IMR-90 (cell line): Measurements from ENCODE around the gene GPR137. TPM values are rescaled to one million over a fixed set of nuclear protein-coding genes. Genes with fewer than 3 reads are reported as not detected.

Experiments
- ATAC-seq: fragments of 200-7000 bp; cut with Tn5 transposase; 2 replicates; pipeline ENCODE4 v1.9.1; 2020; ENCODE audit warnings: low read depth, mild to moderate bottlenecking, moderate library complexity
- BruUV-seq: library from RNA; stranded (reverse); fragments of 400-500 nt; replicated peaks from 2 replicates; lab custom pipeline; 2021; lab: Mats Ljungman, UMichigan
- CTCF ChIA-PET: fragments of 300-600 bp; formaldehyde crosslinking; extraction: SDS; loops from one replicate; lab custom pipeline; 2021; ENCODE audit warnings: antibody characterized with exemption; lab: Yijun Ruan, JAX
- POLR2A ChIA-PET: fragments of 300-600 bp; sonication (Branson Sonifier 250); formaldehyde crosslinking; loops from one replicate; lab custom pipeline; 2022; ENCODE audit warnings: antibody characterized with exemption; ENCODE audit not compliant: unreplicated experiment; lab: Charles Lee
- DNase-seq: peaks from one replicate; pipeline ENCODE4 v3.0.0; 2013
- H2AFZ ChIP-seq: replicated peaks from 2 replicates; pipeline ENCODE3; 2013; ENCODE audit warnings: low read length, mild to moderate bottlenecking; ENCODE audit not compliant: poor library complexity
- H2AK5ac ChIP-seq: 2 replicates; pipeline ENCODE4 v1.6.1; 2013; ENCODE audit warnings: low read depth, low read length, inconsistent platforms
- H2AK9ac ChIP-seq: replicated peaks from 2 replicates; pipeline ENCODE3; 2013; ENCODE audit warnings: mild to moderate bottlenecking, low read depth, low read length, moderate library complexity; ENCODE audit not compliant: poor library complexity
- H2BK120ac ChIP-seq: 2 replicates; pipeline ENCODE4 v1.6.1; 2013; ENCODE audit warnings: low read depth, low read length, inconsistent platforms
- H2BK15ac ChIP-seq: 3 replicates; pipeline ENCODE4 v1.6.1; 2013; ENCODE audit warnings: low read depth, low read length, inconsistent platforms
- H2BK20ac ChIP-seq: 2 replicates; pipeline ENCODE4 v1.6.1; 2013; ENCODE audit warnings: low read depth, mild to moderate bottlenecking, inconsistent platforms, low read length, moderate library complexity
- H2BK5ac ChIP-seq: 2 replicates; pipeline ENCODE4 v1.6.1; 2013; ENCODE audit warnings: mild to moderate bottlenecking, low read depth, low read length, inconsistent platforms; ENCODE audit not compliant: poor library complexity, severe bottlenecking
- H3K14ac ChIP-seq: replicated peaks from 2 replicates; pipeline ENCODE4 v1.6.1; 2013; ENCODE audit warnings: low read depth, low read length, inconsistent platforms
- H3K18ac ChIP-seq: 2 replicates; pipeline ENCODE4 v1.6.1; 2013; ENCODE audit warnings: low read depth, low read length, control low read depth
- H3K23ac ChIP-seq: 2 replicates; pipeline ENCODE4 v1.6.1; 2013; ENCODE audit warnings: low read depth, low read length, inconsistent platforms
- H3K27ac ChIP-seq: 2 replicates; pipeline ENCODE4 v1.5.1; 2013; ENCODE audit warnings: mild to moderate bottlenecking, control low read depth, low read length; ENCODE audit not compliant: insufficient read depth
- H3K27me3 ChIP-seq: 2 replicates; pipeline ENCODE4 v1.6.1; 2013; ENCODE audit warnings: low read length; ENCODE audit not compliant: control insufficient read depth, insufficient read depth
- H3K36me3 ChIP-seq: 2 replicates; pipeline ENCODE4 v1.6.1; 2013; ENCODE audit warnings: low read length, mixed read lengths; ENCODE audit not compliant: control insufficient read depth, insufficient read depth
- H3K4ac ChIP-seq: 2 replicates; pipeline ENCODE4 v1.6.1; 2013; ENCODE audit warnings: low read depth, low read length, inconsistent platforms
- H3K4me1 ChIP-seq: 2 replicates; pipeline ENCODE4 v1.6.1; 2013; ENCODE audit warnings: low read length, mixed read lengths; ENCODE audit not compliant: control insufficient read depth, insufficient read depth
- H3K4me2 ChIP-seq: 2 replicates; pipeline ENCODE4 v1.6.1; 2013; ENCODE audit warnings: low read depth, mild to moderate bottlenecking, control low read depth, low read length, moderate library complexity
- H3K4me3 ChIP-seq: 2 replicates; pipeline ENCODE4 v1.5.1; 2013; ENCODE audit warnings: low read depth, mild to moderate bottlenecking, control low read depth, low read length, moderate library complexity; ENCODE audit not compliant: insufficient read depth
- H3K56ac ChIP-seq: 2 replicates; pipeline ENCODE4 v1.6.1; 2013; ENCODE audit warnings: low read length, inconsistent platforms; ENCODE audit not compliant: insufficient read depth; ENCODE audit errors: extremely low read depth
- H3K79me1 ChIP-seq, 2 experiments: 2 replicates each; pipeline ENCODE4 v1.6.1; 2013; ENCODE audit warnings: low read length in 2 of 2, inconsistent platforms in 1 of 2, low read depth in 1 of 2
- H3K9ac ChIP-seq: 2 replicates; pipeline ENCODE4 v1.6.1; 2013; ENCODE audit warnings: low read depth, low read length, control low read depth
- H3K9me1 ChIP-seq: 2 replicates; pipeline ENCODE4 v1.6.1; 2013; ENCODE audit warnings: low read length, inconsistent platforms; ENCODE audit not compliant: insufficient read depth
- H3K9me3 ChIP-seq: 2 replicates; pipeline ENCODE4 v1.6.1; 2013; ENCODE audit warnings: low read length; ENCODE audit not compliant: control insufficient read depth, insufficient read depth
- H4K20me1 ChIP-seq: 2 replicates; pipeline ENCODE4 v1.6.1; 2013; ENCODE audit warnings: low read length, inconsistent platforms; ENCODE audit not compliant: insufficient read depth
- H4K5ac ChIP-seq: 2 replicates; pipeline ENCODE4 v1.6.1; 2013; ENCODE audit warnings: mild to moderate bottlenecking, low read depth, low read length, control low read depth
- H4K8ac ChIP-seq, 2 experiments: 2 replicates each; pipeline ENCODE4 v1.6.1; 2013; ENCODE audit warnings: low read depth in 2 of 2, low read length in 2 of 2, control low read depth in 1 of 2, inconsistent platforms in 1 of 2
- H4K91ac ChIP-seq: 2 replicates; pipeline ENCODE4 v1.6.1; 2013; ENCODE audit warnings: low read depth, low read length, inconsistent platforms; ENCODE audit not compliant: insufficient read depth
- CEBPB ChIP-seq: IDR thresholded peaks from 2 replicates; pipeline ENCODE4 v1.6.1; 2012; ENCODE audit warnings: low read depth, low read length, improper control_type of control experiment
- ELK1 ChIP-seq: fragments of 150-350 bp; IDR thresholded peaks from 2 replicates; pipeline ENCODE4 v1.6.1; 2016; ENCODE audit warnings: low read depth, mild to moderate bottlenecking, low read length, moderate library complexity, borderline replicate concordance
- WGBS, 2 experiments: methylation state at CpG; one replicate each; pipeline versions ENCODE4 v1.1.5 to v1.1.7; 2013; ENCODE audit warnings: missing lambda C conversion rate in 2 of 2; ENCODE audit not compliant: insufficient read length in 1 of 2; ENCODE audit errors: extremely low coverage in 2 of 2; 5-methylcytosine and 5-hydroxymethylcytosine counted together
- dilution Hi-C: fragments of 300-500 bp; cut with HindIII; formaldehyde crosslinking; loops from one replicate; pipeline ENCODE4 v1.14.3; 2018; ENCODE audit warnings: low sequenced_read_pairs; ENCODE audit not compliant: unreplicated experiment
- in situ Hi-C: fragments of 300-500 bp; cut with MboI; formaldehyde crosslinking; loops from 3 replicates; pipeline ENCODE4 v1.14.3; 2019; ENCODE audit warnings: low sequenced_read_pairs, inconsistent platforms, mixed read lengths
- intact Hi-C: fragments of 100-400 bp; cut with micrococcal nuclease; formaldehyde crosslinking; loops from 2 replicates; pipeline ENCODE4 v1.10.0; 2022
- polyA plus RNA-seq, 3 experiments: library from polyadenylated mRNA; depleted of rRNA; stranded (reverse); fragments of >200 nt; gene quantifications; 2 replicates each; pipeline ENCODE4 v1.2.3, GENCODE V29; 2012; ENCODE audit warnings: low replicate concordance in 1 of 3
- total RNA-seq: library from RNA; depleted of rRNA; stranded (reverse); fragments of >200 nt; gene quantifications from 2 replicates; pipeline ENCODE4 v1.2.3, GENCODE V29; 2012

GPR137 gene
- total and polyA plus RNA-seq, 2 of the 4 experiments (the other 2 are of a cell fraction) = 3.6 to 26.0 TPM

GRCh38 chr11:64327993-64328392, 42.3 kb downstream of the GPR137 start:
- H4K5ac ChIP-seq = no peak overlapping the region
- no peak overlapping the region for H3K18ac ChIP-seq
- no peak for ATAC-seq
- H3K9me3 ChIP-seq = 0 out of 2 replicates have a peak, but pooled peaks cover 2% of the 10 kb centered on the region
- H3K14ac ChIP-seq = no peak overlapping the region
- peaks cover 3% of the 10 kb centered on the region; the same call in 1 of the 2 replicates for H3K36me3 ChIP-seq
- no peak overlapping the region for H2BK20ac ChIP-seq
- ChIA-PET POLR2A (no interaction called here), CTCF (no interaction called here)
- H2BK5ac ChIP-seq = no peak overlapping the region
- dilution Hi-C loops (no loop called here), in situ Hi-C loops (no loop called here), intact Hi-C loops (no loop called here)
- WGBS, 2 experiments = 80% methylated on average over 1 of the region's 3 CpGs; no CpG with 5 or more reads in 1 of the 2 experiments
- H4K91ac ChIP-seq = no peak overlapping the region
- peaks cover 11% of the 10 kb centered on the region for H3K4me1 ChIP-seq
- H3K4me2 ChIP-seq = no peak overlapping the region
- no peak overlapping the region for H2BK120ac ChIP-seq
- H3K27me3 ChIP-seq = no peaks in the 10 kb centered on the region; the same call in 1 of the 2 replicates
- BruUV-seq = no TSS peak
- TF ChIP-seq CEBPB = no peak
- TF ChIP-seq ELK1 = no peak
- no peaks in the 10 kb centered on the region for H4K20me1 ChIP-seq
- H2AFZ ChIP-seq = no peak overlapping the region
- no peaks in the 10 kb centered on the region for H3K79me1 ChIP-seq
- no peak overlapping the region for H3K9ac ChIP-seq
- no peak overlapping the region for H2BK15ac ChIP-seq
- H3K23ac ChIP-seq = no peak overlapping the region
- DNase-seq = no peak
- no peak overlapping the region for H3K27ac ChIP-seq
- no peak overlapping the region for H3K4ac ChIP-seq
- H2AK5ac ChIP-seq = no peak overlapping the region
- H2AK9ac ChIP-seq = no peak overlapping the region
- no peak overlapping the region for H3K56ac ChIP-seq
- H3K4me3 ChIP-seq = no peak overlapping the region
- H3K9me1 ChIP-seq = peaks cover 6% of the 10 kb centered on the region
- H4K8ac ChIP-seq = no peak overlapping the region
